AG04449 (cell line): Measurements from ENCODE around the gene SAMD11.
A peak's percentile ranks its signal among the peaks of the same experiment; 100 is the strongest.

Experiments
- CTCF ChIA-PET: fragments of 350-600 bp; formaldehyde crosslinking; extraction: SDS; loops from one replicate; lab custom pipeline; 2021; ENCODE audit warnings: antibody characterized with exemption; lab: Yijun Ruan, JAX
- POLR2A ChIA-PET: fragments of 400-600, 350-600 bp; formaldehyde crosslinking; extraction: SDS; loops from one replicate; lab custom pipeline; 2020; ENCODE audit warnings: antibody characterized with exemption, inconsistent platforms; lab: Yijun Ruan, JAX
- DNase-seq: peaks from one replicate; pipeline ENCODE4 v3.0.0-alpha.2; 2010; ENCODE audit warnings: low read depth, low spot score
- H3K4me3 ChIP-seq: 2 replicates; pipeline ENCODE4 v1.5.1; 2011; ENCODE audit warnings: low read depth, mild to moderate bottlenecking, control low read depth, low read length
- TF ChIP-seq, protein P1 (sequence below): IDR thresholded peaks from one replicate; pipeline ENCODE4 v1.5.1; 2011; ENCODE audit warnings: mild to moderate bottlenecking, moderate library complexity, low read length, control low read depth, inconsistent platforms; ENCODE audit not compliant: insufficient read depth; ENCODE audit errors: missing control alignments

The SAMD11 gene

DNA sequence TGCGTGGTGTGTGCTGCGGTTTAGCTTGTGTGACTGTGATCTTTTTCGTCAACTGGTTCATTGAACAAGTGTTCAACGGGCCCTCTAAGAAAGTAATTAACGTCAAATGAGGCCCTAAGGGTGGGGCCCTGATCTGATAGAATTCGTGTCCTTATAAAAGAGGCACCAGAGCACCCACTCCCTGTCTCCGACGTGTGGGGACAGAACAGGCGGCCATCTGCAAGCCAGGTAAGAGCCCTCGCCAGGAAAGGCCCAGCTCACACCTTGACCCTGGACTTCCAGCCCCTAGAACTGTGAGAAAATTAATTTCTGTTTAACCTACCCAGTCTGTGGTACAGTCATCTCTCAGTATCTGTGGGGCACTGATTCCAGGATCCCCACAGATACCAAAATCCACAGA lies 20.4 kb upstream of the SAMD11 start:
- TF ChIP-seq, protein P1, sequence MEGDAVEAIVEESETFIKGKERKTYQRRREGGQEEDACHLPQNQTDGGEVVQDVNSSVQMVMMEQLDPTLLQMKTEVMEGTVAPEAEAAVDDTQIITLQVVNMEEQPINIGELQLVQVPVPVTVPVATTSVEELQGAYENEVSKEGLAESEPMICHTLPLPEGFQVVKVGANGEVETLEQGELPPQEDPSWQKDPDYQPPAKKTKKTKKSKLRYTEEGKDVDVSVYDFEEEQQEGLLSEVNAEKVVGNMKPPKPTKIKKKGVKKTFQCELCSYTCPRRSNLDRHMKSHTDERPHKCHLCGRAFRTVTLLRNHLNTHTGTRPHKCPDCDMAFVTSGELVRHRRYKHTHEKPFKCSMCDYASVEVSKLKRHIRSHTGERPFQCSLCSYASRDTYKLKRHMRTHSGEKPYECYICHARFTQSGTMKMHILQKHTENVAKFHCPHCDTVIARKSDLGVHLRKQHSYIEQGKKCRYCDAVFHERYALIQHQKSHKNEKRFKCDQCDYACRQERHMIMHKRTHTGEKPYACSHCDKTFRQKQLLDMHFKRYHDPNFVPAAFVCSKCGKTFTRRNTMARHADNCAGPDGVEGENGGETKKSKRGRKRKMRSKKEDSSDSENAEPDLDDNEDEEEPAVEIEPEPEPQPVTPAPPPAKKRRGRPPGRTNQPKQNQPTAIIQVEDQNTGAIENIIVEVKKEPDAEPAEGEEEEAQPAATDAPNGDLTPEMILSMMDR: no peak
- no peak for DNase-seq
- ChIA-PET POLR2A (no interaction called here), CTCF (interaction anchor here (1.1 to 5.4 kb wide), 7 partner anchors 9 to 80 kb away, joined by 5 to 67 read pairs (median 23); partner anchors contain the start of gene PERM1)
- no peak overlapping the region for H3K4me3 ChIP-seq

DNA sequence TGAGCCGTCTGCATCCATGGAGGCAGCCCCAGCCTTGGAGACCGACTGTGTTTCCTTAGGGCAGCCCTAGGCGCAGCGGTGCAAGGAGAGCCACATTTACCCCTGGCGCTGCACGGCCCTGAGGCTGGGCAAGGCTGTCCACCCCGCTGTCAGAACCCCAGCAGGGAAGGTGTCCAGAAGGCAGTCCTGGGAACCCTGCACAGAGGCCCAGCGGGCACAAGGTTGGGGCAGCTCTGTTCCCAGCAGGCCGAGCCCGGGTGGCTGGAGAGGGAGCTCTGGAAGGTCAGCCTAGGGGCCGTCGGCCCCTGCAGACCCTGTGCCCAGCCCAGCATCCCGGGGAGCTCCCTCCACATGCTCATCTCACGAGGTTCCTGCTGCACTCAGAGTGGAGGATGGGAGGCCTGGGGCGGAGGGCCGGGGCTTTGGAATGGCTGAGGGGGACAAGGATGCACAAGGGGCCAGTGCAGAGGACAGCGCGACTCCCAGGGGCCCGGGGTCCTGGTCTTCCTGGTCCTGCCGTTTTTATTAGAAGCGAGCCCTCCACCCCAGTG lies 19.9 kb upstream of the SAMD11 start:
- ChIA-PET CTCF (interaction anchor here (1.1 to 5.4 kb wide), 10 partner anchors 9 to 79 kb away, joined by 5 to 67 read pairs (median 17); partner anchors contain the start of gene PERM1), POLR2A (no interaction called here)
- H3K4me3 ChIP-seq: peak overlapping the region; percentile 57
- DNase-seq: no peak
- TF ChIP-seq, protein P1: no peak

DNA sequence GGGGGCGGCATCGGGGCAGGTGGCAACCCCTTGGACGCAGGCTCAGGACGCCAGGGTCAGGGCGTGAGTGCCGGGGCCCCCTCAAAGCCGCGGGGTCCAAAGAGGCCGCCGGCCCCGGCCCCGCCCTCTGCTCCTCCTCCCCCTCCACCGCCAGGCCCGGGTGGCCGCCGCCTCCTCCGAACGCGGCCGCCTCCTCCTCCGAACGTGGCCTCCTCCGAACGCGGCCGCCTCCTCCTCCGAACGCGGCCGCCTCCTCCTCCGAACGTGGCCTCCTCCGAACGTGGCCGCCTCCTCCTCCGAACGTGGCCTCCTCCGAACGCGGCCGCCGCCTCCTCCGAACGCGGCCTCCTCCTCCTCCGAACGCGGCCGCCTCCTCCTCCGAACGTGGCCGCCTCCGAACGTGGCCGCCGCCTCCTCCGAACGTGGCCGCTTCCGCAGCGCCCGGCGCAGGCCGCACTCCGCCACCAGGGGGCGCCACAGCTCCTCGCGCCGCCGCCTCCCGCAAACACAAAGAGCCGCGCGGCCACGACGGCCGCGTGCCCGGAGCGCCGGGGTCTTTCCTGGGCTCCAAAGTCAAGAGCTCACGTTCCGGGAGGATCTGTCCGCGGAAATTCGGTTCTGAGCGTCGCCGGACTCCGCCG lies 19.3 kb upstream of the SAMD11 start:
- ChIA-PET POLR2A (interaction anchor here (1.1 kb wide), 1 partner anchor 15 kb away, joined by 3 read pairs; no protein-coding TSS in a partner anchor), CTCF (interaction anchor here (0.6 to 5.4 kb wide), 30 partner anchors 8 to 120 kb away, joined by 3 to 67 read pairs (median 8); partner anchors contain the start of genes ISG15, KLHL17, NOC2L and PERM1)
- no peak for DNase-seq
- TF ChIP-seq, protein P1: peak; percentile 84
- peak overlapping the region; percentile 57 for H3K4me3 ChIP-seq

DNA sequence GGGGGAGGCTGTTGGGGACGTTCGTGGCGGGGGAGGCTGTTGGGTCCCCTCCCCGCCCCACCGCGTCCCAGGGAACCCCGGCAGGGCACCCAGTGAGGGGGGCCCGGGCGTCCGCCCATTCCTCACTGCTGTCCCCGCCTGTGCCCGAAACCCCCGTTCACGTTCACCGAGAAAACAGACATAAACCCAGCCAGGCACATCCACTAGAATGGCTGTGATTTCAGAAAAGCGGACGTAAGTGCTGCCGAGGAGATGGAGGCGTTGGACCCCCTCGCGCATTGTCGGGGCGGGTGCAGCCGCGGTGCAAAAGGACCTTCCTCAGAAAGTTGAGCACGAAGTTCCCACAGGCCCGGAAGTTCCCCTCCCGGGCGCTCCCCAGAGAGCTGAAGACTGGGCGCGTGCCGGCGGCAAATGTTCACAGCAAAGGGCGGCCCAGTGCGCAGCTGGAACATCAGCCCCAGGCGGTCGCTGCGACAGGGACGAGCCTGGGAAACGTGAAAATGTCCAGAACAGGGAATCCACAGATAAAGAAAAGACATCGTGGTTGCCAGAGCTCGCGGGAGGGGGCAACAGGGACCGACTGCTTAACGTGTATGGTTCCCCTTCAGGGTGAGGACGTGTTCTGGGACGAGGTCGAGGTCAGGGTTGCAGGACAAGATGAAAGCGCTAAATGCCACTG lies 18.5 kb upstream of the SAMD11 start:
- POLR2A ChIA-PET: interaction anchor here (1.1 kb wide), 1 partner anchor 14 kb away, joined by 3 read pairs; no protein-coding TSS in a partner anchor
- H3K4me3 ChIP-seq: peak overlapping the region; percentile 57
- TF ChIP-seq, protein P1: no peak
- no peak for DNase-seq
- CTCF ChIA-PET: interaction anchor here (0.6 to 5.4 kb wide), 32 partner anchors 7 to 159 kb away, joined by 3 to 67 read pairs (median 8); partner anchors contain the start of genes ISG15, KLHL17, NOC2L and PERM1

DNA sequence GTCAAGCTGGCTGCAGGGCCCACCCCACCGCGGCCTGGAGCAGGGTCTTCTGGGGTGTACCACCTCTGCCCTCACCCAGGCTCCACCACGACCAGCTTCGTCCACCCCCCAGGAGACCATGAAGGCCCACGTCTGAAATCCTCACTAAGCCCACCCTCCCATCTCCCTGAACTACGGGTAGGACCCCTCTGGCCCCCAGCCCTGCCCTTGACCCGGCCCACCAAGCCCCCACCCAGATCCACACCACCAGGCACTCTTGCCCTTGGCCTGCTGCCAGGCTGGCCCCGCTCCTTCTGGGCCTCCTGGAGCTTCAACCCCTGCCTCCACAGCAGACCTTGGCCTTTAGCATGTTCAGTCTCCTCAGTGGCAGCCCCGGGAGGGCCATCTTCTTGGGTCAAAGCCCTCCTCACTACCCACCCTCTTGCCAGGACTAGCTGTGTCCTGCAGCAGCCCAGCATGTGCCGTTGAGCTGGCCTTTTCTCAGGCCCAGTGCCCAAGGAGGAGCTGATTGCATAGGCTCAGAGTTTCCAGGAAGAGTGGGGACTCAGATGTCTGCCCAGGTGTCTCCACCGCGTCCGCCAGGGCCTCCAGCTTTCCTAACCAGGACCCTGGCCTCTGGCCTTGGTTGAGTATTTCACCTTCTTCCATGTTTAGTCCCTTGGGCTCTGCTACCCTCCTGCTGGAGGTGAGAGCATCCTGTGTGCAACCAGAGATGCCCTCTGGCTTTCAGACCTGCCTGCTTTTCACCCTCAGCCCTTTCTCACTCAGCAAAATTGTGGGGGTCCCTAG lies 17.7 kb upstream of the SAMD11 start:
- ChIA-PET POLR2A (no interaction called here), CTCF (interaction anchor here (1.4 to 5.4 kb wide), 22 partner anchors 9 to 158 kb away, joined by 3 to 67 read pairs (median 10); partner anchors contain the start of genes KLHL17, PERM1, PLEKHN1 and SAMD11)
- no peak for DNase-seq
- H3K4me3 ChIP-seq: no peak overlapping the region
- TF ChIP-seq, protein P1: no peak
